B cell (primary cell): ENCODE measurements around the gene NSRP1.

Source experiments
- CTCF ChIP-seq: fragments of 200-600 bp; IDR thresholded peaks from one replicate; pipeline ENCODE4 v1.8.0; 2022; ENCODE audit warnings: antibody characterized with exemption, mild to moderate bottlenecking
- EZH2 ChIP-seq: IDR thresholded peaks from 2 replicates; pipeline ENCODE4 v1.6.1; 2012; ENCODE audit warnings: borderline replicate concordance, low read depth, mild to moderate bottlenecking, moderate library complexity, low read length; ENCODE audit not compliant: insufficient read depth, poor library complexity, severe bottlenecking

DNA sequence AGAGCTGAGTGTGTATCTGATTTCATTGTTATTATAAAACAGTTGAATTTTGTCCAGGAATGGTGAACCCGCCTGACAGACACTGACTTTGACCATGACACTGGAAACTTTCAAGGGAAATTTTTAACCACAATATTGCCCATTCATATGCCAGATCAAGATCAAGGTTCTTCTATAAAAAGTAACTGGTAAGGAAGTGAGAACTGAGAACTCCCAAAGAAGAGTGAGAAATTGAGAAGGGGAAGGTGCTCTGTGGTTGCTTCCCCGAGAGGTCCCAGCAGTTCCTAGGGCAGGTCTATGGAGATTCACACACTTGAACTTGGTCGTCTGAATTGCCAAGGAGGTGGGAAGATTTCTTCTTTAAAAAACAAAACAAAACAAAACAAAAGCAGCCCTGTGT lies 91.6 kb downstream of the NSRP1 start:
- TF ChIP-seq CTCF (no peak), EZH2 (no peak)
